ENCODE measurements around the gene DUS2.

GRCh38 chr16:67989322-67990017 is 33.6 kb upstream of the DUS2 start:
- TF ChIP-seq, protein P1, sequence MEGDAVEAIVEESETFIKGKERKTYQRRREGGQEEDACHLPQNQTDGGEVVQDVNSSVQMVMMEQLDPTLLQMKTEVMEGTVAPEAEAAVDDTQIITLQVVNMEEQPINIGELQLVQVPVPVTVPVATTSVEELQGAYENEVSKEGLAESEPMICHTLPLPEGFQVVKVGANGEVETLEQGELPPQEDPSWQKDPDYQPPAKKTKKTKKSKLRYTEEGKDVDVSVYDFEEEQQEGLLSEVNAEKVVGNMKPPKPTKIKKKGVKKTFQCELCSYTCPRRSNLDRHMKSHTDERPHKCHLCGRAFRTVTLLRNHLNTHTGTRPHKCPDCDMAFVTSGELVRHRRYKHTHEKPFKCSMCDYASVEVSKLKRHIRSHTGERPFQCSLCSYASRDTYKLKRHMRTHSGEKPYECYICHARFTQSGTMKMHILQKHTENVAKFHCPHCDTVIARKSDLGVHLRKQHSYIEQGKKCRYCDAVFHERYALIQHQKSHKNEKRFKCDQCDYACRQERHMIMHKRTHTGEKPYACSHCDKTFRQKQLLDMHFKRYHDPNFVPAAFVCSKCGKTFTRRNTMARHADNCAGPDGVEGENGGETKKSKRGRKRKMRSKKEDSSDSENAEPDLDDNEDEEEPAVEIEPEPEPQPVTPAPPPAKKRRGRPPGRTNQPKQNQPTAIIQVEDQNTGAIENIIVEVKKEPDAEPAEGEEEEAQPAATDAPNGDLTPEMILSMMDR (IDR thresholded peaks at IDR 0.05): no peak
- no peak for TF ChIP-seq POLR2A (IDR thresholded peaks at IDR 0.05)
